Stimulated activated CD4-positive, alpha-beta T cell treated with anti-CD3 and anti-CD28 coated beads, TNF-alpha, amount 100 ng/mL, for 48 hours (primary cell): Measurements from ENCODE around the gene GLO1.

Source experiments
- DNase-seq, 3 donors: peaks; one replicate each; pipeline ENCODE4 v3.0.0-alpha.2; 2020; ENCODE audit warnings: low read depth in 3 of 3

The GLO1 gene

GRCh38 chr6:38702558-38703397 lies at the start of gene GLO1:
Gene GLO1, minus strand, starts transcription at chr6:38703145. Its CDS starts 91 bp downstream, at chr6:38703054.
- peak; percentile 92 to 96 (median 95) for DNase-seq

- DNase-seq, result peak; percentile 5 to 21 (median 11)
Measured at GRCh38 chr6:38750968-38751615, 48.1 kb upstream of the GLO1 start.

GRCh38 chr6:38749473-38749872 lies 46.5 kb upstream of the GLO1 start:
- DNase-seq, result no peak

GRCh38 chr6:38739532-38739931 lies 36.6 kb upstream of the GLO1 start:
- no peak for DNase-seq

GRCh38 chr6:38738261-38738660 lies 35.3 kb upstream of the GLO1 start:
- DNase-seq, result no peak

- DNase-seq, result no peak
Measured at GRCh38 chr6:38736951-38737350, 34.0 kb upstream of the GLO1 start.

GRCh38 chr6:38730140-38730862 lies 27.4 kb upstream of the GLO1 start:
- DNase-seq, result no peak

GRCh38 chr6:38728203-38728602 lies 25.3 kb upstream of the GLO1 start:
- DNase-seq, result no peak

- no peak for DNase-seq
Measured at GRCh38 chr6:38725414-38726183, 22.7 kb upstream of the GLO1 start.

- no peak for DNase-seq
Measured at GRCh38 chr6:38724343-38724742, 21.4 kb upstream of the GLO1 start.

- DNase-seq, result no peak
Measured at GRCh38 chr6:38723783-38724182, 20.8 kb upstream of the GLO1 start.

GRCh38 chr6:38722727-38723334 lies 19.9 kb upstream of the GLO1 start:
- no peak for DNase-seq

GRCh38 chr6:38722038-38722437 lies 19.1 kb upstream of the GLO1 start:
- no peak for DNase-seq

- no peak for DNase-seq
Measured at GRCh38 chr6:38720295-38720694, 17.4 kb upstream of the GLO1 start.

GRCh38 chr6:38719358-38719757 lies 16.4 kb upstream of the GLO1 start:
- DNase-seq, result no peak

- no peak for DNase-seq
Measured at GRCh38 chr6:38716825-38717224, 13.9 kb upstream of the GLO1 start.

GRCh38 chr6:38715016-38715689 lies 12.2 kb upstream of the GLO1 start, which contains the start of gene DNAH8:
Gene DNAH8, plus strand, starts transcription at chr6:38715311. Its CDS starts 7,499 bp downstream, at chr6:38722810.
- DNase-seq, result peak in 1 of 3 donors; percentile 32

- no peak for DNase-seq
Measured at GRCh38 chr6:38714239-38715015, 11.5 kb upstream of the GLO1 start.

GRCh38 chr6:38713812-38714211 lies 10.9 kb upstream of the GLO1 start:
- peak in 2 of 3 donors; percentile 40 to 49 for DNase-seq

- DNase-seq, result no peak
Measured at GRCh38 chr6:38708496-38708895, 5.6 kb upstream of the GLO1 start.
